ENCODE data around the gene VPS9D1.

VPS9D1 gene

GRCh38 chr16:89658221-89658879 is 62.3 kb downstream of the VPS9D1 start:
- no peak for DNase-seq

GRCh38 chr16:89657442-89658220 is 63.1 kb downstream of the VPS9D1 start, which contains the start of the genes CHMP1A and SPATA33:
Gene CHMP1A, minus strand, starts transcription at chr16:89657708. Its CDS starts 120 bp downstream, at chr16:89657588.
Gene SPATA33, plus strand, starts transcription at chr16:89657836. Its CDS starts 76 bp downstream, at chr16:89657912.
- DNase-seq = peak; percentile 32

Data from NCI-H526 treated with DMSO at 0.1 percent for 48 hours (cell line).